Measurements from ENCODE around the gene RALY.
"Not testable (repeated sequence)": the region's sequence is repeated elsewhere in the genome, so short reads cannot be mapped to it uniquely, and the experiment has no call there.

RALY gene

DNA sequence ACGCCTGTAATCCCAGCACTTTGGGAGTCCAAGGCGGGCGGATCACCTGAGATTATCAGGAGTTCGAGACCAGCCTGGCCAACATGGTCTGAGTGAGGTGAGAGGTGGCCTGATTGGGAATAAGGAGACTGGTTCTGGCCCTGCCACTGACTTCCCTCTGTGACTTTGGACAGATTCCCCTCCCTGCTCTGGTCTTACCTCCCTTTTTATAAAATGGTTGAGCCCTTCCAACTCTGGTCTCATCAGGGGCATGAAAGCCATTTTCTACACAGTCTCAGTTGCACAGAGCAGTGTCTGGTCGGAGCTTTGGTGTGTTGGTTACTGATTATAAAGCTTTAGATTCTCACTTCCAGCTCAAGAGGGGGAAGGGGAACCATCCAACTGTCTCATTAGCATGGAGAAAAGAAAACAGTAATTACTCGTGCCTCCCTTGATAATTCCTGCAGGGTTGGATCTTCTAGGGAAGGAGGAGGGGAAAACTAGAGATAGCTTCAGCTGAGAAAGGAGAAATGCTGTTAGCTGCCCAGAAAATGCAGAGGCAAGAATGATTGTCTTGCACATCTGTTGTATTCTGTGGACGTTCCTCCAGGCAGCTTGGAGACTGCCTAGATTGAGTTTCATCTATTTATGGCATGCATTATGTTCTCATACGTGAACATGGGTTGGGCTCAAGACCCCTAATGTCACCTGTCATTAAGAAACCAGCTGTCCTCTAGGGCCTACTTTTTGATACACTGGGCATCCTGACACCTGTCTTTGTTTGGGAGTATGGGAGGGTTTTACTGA is 30.4 kb downstream of the RALY start:
- no peak for TF ChIP-seq CTCF (IDR thresholded peaks at IDR 0.05; ENCODE audit: control extremely low read depth, extremely low read depth, low read depth, missing control alignments)
- DNase-seq (ENCODE audit: extremely low spot score) = no peak
- ChIA-PET CTCF (interaction anchor here (1.1 to 2.0 kb wide), 7 partner anchors 12 to 111 kb away, joined by 3 to 6 read pairs (median 4); no protein-coding TSS in a partner anchor), POLR2A (interaction anchor here (0.9 kb wide), 1 partner anchor 31 kb away, joined by 3 read pairs; the partner anchor contains the start of gene RALY)

DNA sequence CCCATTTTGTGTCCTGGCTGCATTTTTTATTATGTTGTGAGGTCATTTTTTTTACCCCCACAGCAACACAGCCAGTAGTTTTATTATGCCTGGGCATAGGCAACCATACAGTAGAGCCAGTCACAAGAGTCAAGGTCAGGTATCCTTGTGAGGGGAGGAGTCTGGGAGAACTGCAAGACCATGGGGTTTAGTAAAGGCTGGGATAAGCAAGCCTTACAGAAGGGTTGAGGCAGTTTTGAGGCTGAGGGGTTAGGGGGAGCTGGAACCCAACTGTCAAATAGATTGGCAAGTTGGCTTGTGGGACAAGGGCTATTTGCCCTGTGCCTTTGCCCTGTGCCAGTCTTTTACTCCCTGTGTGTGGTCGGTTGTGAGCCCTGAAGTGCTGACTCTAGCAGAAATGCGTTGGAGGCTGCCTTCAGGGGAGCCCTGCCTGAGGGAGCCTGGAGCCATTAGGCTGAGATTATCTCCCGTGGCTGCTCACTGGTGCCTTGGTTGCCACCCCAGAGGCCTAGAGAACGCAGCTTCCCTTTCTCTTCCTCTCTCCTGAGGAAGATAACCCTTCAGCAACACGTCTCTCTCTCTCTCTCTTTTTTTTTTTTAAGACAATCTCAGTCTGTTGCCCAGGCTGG is 31.1 kb downstream of the RALY start:
- no peak for DNase-seq (ENCODE audit: extremely low spot score)
- POLR2A ChIA-PET = interaction anchor here (0.7 to 0.9 kb wide), 2 partner anchors 12 to 31 kb away, joined by 3 to 6 read pairs; partner anchors contain the start of gene RALY
- no peak for TF ChIP-seq CTCF (IDR thresholded peaks at IDR 0.05; ENCODE audit: control extremely low read depth, extremely low read depth, low read depth, missing control alignments)
- CTCF ChIA-PET = interaction anchor here (1.1 to 2.0 kb wide), 8 partner anchors 12 to 111 kb away, joined by 3 to 6 read pairs (median 4); no protein-coding TSS in a partner anchor

- CTCF ChIA-PET = interaction anchor here (1.6 to 1.7 kb wide), 2 partner anchors 16 to 42 kb away, joined by 4 to 5 read pairs; no protein-coding TSS in a partner anchor
- POLR2A ChIA-PET; DNase-seq (ENCODE audit: extremely low spot score): not testable (repeated sequence)
Observed at GRCh38 chr20:34028013-34028412, 34.3 kb downstream of the RALY start.

DNA sequence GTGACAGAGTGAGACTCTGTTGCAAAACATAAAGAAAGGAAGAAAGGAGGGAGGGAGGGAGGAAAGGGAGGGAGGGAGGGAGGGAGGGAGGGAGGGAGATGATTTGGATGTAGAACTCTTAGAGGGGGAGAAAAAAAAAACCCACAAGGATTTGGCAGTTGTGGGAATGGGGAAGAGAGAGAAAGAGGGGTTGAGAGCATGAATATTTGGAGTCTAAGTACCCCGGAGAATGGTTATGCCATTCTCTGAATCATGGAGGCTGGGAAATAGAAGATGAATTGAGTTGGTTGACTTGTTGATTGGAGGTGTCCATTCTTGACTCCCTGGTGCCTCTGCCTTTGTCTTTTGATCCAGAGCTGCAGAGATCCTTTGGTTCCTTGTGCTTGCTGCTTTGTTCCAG is 35.7 kb downstream of the RALY start:
- ChIA-PET POLR2A (no interaction called here), CTCF (no interaction called here)
- no peak for DNase-seq (ENCODE audit: extremely low spot score)
- no peak for TF ChIP-seq CTCF (IDR thresholded peaks at IDR 0.05; ENCODE audit: control extremely low read depth, extremely low read depth, low read depth, missing control alignments)

DNA sequence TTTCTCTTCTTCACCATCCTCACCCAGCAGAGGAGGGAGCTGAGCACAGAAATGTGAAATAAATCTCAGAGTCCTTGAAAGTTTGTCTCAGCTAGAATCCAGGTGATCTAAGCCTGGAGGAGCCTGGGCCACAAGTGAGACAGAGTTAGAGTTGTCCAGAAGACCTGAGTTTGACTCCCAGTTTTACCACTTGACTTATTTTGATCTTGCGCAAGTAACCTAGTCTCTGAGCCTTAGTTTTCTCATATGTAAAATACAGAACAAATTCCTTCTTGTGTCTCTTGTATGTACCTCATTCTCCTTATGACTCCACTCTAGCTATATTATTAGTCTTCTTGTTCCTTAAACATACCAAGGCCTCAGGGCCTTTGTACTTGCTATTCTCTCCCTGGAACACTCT is 36.7 kb downstream of the RALY start:
- no peak for DNase-seq (ENCODE audit: extremely low spot score)
- ChIA-PET CTCF (interaction anchor here (2.9 kb wide), 1 partner anchor 8 kb away, joined by 14 read pairs; no protein-coding TSS in a partner anchor), POLR2A (interaction anchor here (1.4 kb wide), 1 partner anchor 37 kb away, joined by 3 read pairs; no protein-coding TSS in a partner anchor)
- no peak for TF ChIP-seq CTCF (IDR thresholded peaks at IDR 0.05; ENCODE audit: control extremely low read depth, extremely low read depth, low read depth, missing control alignments)

DNA sequence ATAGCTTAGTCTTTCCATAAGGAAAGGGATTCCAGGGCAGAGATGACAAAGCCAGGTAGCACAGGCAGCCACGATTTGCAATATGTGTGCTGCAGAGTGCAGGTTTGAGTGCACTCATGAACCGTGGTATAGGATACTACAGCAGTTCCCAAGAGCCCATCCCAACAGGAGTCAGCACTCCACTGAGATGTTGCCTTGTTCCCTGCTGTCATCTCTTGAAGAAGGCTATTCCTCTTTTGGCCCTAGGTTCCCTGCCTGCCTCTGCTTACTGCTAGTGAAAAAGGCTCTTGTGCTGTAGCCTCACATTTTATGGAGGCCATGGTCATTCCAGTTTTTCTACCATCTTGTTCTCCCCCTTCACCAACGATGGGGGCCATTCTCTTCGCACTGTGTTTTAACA is 40.2 kb downstream of the RALY start:
- ChIA-PET POLR2A (no interaction called here), CTCF (interaction anchor here (1.0 to 1.2 kb wide), 3 partner anchors 12 to 171 kb away, joined by 3 to 4 read pairs (median 3); no protein-coding TSS in a partner anchor)
- DNase-seq (ENCODE audit: extremely low spot score) = no peak
- TF ChIP-seq CTCF (IDR thresholded peaks at IDR 0.05; ENCODE audit: control extremely low read depth, extremely low read depth, low read depth, missing control alignments) = no peak
